22Rv1 (cell line): Measurements from ENCODE around the gene OSBPL2.

ENCODE experiments used
- ZFX ChIP-seq: fragments of 450-650 bp; IDR thresholded peaks from 2 replicates; pipeline ENCODE4 v1.6.1; 2017; ENCODE audit warnings: antibody characterized with exemption, borderline replicate concordance
- TF ChIP-seq, protein P1 (sequence below): fragments of 450-650 bp; IDR thresholded peaks from 2 replicates; pipeline ENCODE4 v1.5.1; 2017; ENCODE audit warnings: mild to moderate bottlenecking

DNA sequence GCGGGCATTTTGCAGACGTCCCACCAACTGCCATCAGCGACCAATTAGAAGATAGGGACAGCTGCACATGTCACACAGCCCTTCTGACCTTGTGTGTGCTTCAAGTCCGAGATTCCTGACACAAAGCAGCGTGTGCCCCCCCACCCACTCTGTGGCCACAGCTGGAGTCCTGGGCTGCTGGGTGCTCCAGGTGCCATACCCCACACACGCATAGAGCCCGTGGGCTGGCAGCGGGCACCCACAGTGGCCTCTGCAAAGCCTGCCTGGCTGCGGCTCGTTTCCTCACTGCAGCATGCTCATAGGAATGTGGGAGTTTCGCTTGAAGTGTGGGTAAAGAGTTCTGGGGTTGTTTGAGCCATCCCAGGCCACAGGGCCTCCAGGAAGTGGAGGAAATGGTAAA is 62.0 kb downstream of the OSBPL2 start:
- TF ChIP-seq, protein P1, sequence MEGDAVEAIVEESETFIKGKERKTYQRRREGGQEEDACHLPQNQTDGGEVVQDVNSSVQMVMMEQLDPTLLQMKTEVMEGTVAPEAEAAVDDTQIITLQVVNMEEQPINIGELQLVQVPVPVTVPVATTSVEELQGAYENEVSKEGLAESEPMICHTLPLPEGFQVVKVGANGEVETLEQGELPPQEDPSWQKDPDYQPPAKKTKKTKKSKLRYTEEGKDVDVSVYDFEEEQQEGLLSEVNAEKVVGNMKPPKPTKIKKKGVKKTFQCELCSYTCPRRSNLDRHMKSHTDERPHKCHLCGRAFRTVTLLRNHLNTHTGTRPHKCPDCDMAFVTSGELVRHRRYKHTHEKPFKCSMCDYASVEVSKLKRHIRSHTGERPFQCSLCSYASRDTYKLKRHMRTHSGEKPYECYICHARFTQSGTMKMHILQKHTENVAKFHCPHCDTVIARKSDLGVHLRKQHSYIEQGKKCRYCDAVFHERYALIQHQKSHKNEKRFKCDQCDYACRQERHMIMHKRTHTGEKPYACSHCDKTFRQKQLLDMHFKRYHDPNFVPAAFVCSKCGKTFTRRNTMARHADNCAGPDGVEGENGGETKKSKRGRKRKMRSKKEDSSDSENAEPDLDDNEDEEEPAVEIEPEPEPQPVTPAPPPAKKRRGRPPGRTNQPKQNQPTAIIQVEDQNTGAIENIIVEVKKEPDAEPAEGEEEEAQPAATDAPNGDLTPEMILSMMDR: no peak
- no peak for TF ChIP-seq ZFX
